Measurements from ENCODE around the gene DIP2B. TPM values are rescaled to one million over a fixed set of nuclear protein-coding genes. Genes with fewer than 3 reads are reported as not detected.
"Not testable (repeated sequence)": the region's sequence is repeated elsewhere in the genome, so short reads cannot be mapped to it uniquely, and the experiment has no call there.

DIP2B gene, protein sequence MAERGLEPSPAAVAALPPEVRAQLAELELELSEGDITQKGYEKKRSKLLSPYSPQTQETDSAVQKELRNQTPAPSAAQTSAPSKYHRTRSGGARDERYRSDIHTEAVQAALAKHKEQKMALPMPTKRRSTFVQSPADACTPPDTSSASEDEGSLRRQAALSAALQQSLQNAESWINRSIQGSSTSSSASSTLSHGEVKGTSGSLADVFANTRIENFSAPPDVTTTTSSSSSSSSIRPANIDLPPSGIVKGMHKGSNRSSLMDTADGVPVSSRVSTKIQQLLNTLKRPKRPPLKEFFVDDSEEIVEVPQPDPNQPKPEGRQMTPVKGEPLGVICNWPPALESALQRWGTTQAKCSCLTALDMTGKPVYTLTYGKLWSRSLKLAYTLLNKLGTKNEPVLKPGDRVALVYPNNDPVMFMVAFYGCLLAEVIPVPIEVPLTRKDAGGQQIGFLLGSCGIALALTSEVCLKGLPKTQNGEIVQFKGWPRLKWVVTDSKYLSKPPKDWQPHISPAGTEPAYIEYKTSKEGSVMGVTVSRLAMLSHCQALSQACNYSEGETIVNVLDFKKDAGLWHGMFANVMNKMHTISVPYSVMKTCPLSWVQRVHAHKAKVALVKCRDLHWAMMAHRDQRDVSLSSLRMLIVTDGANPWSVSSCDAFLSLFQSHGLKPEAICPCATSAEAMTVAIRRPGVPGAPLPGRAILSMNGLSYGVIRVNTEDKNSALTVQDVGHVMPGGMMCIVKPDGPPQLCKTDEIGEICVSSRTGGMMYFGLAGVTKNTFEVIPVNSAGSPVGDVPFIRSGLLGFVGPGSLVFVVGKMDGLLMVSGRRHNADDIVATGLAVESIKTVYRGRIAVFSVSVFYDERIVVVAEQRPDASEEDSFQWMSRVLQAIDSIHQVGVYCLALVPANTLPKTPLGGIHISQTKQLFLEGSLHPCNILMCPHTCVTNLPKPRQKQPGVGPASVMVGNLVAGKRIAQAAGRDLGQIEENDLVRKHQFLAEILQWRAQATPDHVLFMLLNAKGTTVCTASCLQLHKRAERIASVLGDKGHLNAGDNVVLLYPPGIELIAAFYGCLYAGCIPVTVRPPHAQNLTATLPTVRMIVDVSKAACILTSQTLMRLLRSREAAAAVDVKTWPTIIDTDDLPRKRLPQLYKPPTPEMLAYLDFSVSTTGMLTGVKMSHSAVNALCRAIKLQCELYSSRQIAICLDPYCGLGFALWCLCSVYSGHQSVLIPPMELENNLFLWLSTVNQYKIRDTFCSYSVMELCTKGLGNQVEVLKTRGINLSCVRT (N-terminal part only)
- 21.3 TPM for total RNA-seq
- long read RNA-seq, partial matches to known transcripts = 2 of 7 reads
- long read RNA-seq, other reads (novel, unspliced or antisense) = 5 of 7 reads

DNA sequence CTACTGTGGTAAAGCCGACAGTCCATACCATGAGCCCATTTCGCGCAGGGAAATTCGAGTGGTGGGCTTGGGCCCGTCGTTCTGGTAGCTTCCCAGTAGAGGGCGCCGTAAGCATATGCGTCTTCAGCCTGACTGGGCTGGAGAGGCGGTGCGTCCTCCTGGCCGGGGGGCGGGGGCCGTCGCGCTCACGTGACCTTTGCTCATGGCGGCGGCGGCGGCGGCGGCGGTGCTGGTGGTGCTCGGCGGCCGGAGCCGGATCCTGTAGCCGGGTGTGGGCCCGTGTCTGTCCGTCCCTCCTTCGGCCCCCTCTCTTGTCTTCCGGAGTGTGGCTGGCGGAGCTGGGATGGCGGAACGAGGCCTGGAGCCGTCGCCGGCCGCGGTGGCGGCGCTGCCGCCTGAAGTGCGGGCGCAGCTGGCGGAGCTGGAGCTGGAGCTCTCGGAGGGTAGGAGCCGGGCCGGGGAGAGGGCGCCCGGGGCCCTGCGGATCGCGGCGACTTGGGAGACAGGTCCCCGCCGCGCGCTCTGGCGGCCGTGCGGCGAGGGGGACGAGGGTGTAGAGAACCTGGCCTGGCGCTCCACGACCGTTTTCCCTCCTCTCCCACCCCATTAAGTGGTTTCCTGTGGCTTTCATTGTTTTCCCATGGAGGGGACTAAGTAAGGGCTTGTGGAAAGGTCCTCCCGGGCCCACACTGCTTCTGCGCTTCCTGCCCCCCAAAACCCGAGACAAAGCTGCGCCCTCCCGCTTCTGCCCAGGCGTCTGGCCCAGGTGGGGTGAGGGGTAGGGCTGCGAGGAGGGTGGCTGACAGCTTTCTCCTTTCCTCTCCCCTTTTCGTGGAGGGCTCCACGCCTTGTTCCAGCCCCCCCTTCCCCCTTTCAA lies at the start of gene DIP2B:
Gene DIP2B, plus strand, starts transcription at position 188 of the 877 bp plus-strand sequence. Its CDS starts 156 bp downstream, at position 344.
- peak; percentile 98 for DNase-seq (ENCODE audit: low spot score)

- DNase-seq (ENCODE audit: low spot score) = no peak
These were observed 46.2 kb upstream of the DIP2B start for GRCh38 chr12:50458606-50459005.

DNA sequence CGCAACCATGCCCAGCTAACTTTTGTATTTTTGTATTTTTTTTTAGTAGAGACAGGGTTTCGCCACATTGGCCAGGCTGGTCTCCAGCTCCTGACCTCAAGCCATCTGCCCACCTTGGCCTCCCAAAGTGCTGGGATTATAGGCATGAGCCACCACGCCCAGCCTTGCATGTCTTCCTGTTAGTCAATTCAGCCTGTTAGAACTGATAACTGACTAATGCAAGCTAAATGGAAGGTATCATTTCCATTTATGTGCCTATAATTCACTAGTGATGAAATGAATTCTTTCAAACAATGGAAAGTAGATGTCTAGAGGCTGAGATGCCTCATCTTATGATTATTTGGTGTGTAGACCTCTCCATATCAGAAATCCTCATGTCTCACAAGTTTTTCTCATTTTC lies 37.3 kb upstream of the DIP2B start:
- no peak for DNase-seq (ENCODE audit: low spot score)

DNA sequence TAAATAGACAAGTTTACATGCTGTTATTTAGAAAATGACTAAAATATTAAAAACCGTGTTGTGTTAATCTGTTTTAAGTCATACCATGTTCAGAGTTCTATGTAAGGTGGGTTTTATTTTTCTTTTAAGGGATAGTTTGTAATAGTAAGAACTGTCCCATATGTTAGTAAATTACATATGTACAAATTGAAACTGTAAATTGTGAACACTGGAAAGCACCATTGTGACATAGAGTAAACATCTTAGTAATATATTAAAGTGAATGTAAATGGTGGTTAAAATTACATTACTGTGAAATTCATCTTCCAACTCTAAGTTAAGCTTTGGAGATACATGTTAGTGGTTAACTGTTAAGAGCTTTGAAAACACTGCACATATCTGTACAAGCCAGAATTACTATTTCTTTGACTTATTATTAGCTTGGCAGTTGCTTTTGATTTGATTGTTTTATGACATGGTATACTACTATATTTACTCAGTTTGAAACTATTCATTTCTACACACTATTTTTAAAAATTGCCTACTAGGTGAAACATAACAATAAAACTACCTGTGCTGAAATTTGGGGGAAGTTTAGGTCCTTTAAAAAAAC lies 27.4 kb upstream of the DIP2B start:
- DNase-seq (ENCODE audit: low spot score) = no peak

DNA sequence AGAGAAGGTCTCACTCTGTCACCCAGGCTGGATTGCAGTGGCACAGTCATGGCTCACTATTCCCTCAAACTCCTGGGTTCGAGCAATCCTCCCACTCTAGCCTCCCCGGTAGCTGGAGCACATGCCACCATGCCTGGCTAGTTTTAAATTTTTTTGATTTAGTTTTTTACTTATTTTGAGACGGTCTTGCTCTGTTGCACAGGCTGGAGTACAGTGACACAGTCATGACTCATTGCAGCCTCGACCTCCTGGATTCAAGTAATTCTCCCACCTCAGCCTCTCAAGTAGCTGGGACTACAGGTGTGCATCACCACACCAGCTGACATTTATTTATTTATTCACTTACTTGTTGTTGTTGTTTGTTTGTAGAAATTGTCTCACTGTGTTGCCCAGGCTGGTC lies 22.2 kb upstream of the DIP2B start:
- no peak for DNase-seq (ENCODE audit: low spot score)

DNA sequence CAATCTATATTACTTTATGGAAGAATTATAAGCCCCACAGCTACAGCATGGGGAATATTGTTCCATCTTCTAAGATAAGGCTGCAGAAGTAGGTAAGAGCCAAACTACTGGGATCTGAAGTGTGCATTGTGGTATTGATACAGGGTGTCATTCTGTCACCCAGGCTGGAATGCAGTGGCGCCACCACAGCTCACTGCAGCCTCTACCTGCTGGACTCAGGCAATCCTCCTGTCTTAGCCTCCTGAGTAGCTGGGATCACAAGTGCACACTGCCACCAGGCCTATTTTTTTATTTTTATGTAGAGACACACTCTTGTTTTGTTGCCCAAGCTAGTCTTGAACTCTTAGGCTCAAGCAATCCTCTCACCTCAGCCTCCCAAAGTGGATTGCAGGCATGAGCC lies 21.3 kb upstream of the DIP2B start:
- no peak for DNase-seq (ENCODE audit: low spot score)

GRCh38 chr12:50488801-50489200 lies 16.0 kb upstream of the DIP2B start:
- no peak for DNase-seq (ENCODE audit: low spot score)

DNA sequence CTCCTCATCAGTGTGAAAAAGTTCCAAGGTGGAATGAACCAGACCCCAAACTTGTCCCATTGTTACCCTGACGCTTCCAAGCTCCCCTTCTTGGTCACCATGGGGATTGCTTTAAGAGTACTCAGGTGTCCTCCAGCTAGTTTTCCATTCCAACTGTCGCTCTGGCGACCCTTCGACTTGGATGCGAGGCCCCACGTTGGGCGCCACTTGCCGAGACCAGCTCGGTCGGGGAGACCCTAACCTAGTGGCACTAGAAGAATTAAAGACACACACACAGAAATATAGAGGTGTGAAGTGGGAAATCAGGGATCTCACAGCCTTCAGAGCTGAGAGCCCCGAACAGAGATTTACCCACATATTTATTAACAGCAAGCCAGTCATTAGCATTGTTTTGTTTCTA lies 6.7 kb upstream of the DIP2B start:
- DNase-seq (ENCODE audit: low spot score) = not testable (repeated sequence)

- DNase-seq (ENCODE audit: low spot score) = no peak
These were observed 1.1 kb downstream of the DIP2B start for GRCh38 chr12:50505675-50506530.

DNA sequence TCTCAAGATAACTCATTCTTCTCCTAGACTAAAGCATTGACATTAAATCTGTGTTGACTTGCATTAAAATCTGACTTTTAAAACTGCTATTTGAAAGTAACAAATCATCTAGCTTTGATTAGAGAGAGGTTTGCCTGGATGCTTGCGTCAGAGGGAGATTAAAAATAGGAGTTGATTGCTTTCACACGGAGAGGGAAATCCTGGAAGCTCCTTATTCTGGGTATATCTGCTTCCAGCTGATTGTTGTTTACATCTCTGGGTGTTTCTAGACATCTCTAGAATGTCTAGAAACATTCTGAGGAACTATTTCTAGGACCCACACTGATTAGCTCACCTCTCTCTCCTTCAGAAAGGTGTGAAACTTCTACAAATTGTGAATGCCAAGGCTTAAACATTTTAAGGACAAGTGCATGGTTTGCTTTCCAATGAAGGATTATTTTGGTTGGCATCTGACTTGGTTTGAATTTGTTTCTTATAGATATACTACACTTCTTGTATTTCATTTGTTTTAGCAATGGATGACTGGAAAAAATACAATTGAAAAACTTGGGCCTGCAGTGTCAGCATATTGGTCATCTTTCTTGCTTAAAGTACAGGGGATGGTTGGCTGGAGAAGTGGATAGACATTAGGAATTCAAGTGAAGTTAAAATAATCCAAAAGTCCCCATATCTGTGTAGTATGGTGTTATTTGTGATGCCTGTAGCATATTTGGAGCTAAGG lies 2.1 kb downstream of the DIP2B start:
- DNase-seq (ENCODE audit: low spot score) = no peak

DNA sequence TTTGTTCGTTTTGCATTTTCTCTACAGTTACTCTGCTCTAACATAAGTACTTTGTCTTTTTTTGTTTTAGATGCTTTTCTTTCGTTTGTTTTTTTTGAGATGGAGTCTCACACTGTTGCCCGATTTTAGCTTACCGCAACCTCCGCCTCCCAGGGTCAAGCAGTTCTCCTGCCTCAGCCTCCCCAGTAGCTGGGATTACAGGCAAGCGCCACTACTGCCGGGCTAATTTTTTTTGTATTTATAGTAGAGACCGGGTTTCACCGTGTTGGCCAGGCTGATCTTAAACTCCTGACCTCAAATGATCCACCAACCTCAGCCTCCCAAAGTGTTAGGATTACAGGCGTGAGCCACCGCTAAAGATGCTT lies 2.7 kb downstream of the DIP2B start:
- DNase-seq (ENCODE audit: low spot score) = no peak

- DNase-seq (ENCODE audit: low spot score) = no peak
These were observed 3.1 kb downstream of the DIP2B start for GRCh38 chr12:50507930-50508329.

DNA sequence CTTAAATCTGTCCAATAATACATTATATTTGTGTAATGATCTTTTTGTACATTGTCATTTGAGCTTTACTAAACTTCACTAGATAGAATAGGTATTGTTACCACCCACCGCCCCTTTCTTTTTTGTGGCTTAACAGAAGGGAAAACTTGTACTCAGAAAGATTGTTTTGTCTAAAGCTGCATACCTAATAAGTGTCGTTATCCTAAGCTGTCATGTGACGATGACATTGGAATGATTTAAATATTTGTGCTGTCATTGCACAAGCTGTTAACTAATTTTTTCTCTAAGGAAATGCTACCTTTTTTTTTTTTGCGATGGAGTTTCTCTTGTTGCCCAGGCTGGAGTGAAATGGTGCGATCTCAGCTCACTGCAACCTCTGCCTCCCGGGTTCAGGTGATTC lies 3.6 kb downstream of the DIP2B start:
- no peak for DNase-seq (ENCODE audit: low spot score)

DNA sequence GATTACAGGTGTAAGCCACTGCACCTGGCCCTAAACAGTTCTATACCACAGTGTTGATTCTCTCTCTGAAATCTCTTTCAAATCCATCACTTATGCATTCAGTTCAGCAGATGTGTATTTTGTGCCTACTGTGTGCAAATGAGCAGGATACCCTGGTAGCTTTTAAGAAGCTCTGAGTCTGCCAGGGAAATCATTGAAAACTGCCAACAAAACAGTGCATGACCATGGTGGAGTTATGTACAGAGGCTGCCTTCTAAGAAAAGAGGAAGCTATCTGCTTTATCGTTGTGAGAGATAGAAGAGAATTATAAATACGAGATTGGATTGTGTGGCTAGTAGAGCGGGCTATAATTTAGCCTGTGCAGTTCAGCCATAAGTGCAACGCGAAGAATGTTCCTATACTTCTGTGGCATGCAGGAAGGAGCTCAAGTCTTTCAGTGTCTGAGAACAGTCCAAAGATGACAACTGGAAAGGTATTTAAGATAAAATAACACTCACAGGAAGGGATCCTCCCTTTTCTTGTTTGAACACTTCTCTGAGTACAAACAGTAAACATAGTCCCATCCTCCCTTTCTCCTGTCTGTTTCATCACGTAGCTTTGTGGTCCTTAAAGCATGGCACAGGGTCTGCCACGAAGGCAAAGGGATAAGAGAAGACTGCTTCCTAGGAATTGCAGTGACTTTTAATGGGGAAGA lies 4.3 kb downstream of the DIP2B start:
- no peak for DNase-seq (ENCODE audit: low spot score)

DNA sequence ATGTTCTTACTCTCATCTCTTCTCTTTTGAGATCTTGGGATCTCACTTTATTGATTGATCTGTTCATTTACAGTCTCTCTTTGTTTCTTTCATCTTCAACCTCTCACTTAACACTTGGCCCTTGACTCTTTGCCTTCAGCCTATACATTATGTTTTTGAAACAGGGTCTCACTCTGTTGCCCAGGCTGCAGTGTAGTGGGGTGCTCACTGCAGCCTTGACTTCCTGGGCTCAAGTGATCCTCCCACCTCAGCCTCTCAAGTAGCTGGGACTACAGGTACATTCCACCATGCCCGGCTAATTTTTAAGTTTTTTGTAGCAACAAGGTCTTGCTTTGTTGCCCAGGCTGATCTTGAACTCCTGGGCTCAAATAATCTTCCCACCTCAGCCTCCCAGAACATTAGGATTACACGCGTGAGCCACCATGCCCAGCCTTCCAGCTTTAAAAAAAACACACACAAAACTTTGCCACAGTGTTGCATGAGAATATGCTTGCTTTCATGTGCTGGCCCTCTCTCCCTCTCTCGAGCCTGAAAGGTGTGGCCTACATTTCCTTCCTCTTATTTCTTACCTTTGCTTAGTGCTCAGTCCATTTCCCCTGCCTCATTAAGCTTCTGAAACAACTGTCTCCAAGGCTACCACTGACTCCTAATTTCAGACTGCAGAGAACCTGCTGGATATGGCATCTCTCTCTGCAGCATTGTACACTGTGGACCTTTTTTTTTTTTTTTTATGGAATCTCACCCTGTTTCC lies 9.9 kb downstream of the DIP2B start:
- DNase-seq (ENCODE audit: low spot score) = no peak

DNA sequence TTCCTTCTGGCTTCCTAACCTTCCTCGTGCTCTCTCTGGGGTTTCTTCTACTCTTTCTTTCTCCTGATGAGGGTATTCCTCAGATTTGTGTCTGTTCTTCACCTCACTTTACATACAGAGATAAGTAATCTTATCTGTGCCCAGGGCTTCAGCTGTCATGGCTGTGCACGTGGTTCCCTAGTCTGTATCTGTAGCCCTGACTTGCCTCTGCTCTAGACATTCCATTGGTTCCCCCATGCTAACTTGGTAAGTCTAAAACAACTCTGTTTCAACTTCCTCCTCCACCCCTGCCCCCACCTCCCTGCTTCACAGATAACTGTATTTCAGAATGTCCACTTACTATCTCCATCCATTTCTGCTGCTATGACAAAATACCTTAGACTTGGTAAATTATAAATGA lies 10.8 kb downstream of the DIP2B start:
- DNase-seq (ENCODE audit: low spot score) = no peak
